ENCODE measurements around the gene PECR. TPM values are rescaled to one million over a fixed set of nuclear protein-coding genes. Genes with fewer than 3 reads are reported as not detected.

Gene PECR
- total and polyA plus RNA-seq, 2 of the 13 experiments (the other 11 are each of a cell fraction or from before 2014, with no cell fraction given): 151 to 153 TPM

DNA sequence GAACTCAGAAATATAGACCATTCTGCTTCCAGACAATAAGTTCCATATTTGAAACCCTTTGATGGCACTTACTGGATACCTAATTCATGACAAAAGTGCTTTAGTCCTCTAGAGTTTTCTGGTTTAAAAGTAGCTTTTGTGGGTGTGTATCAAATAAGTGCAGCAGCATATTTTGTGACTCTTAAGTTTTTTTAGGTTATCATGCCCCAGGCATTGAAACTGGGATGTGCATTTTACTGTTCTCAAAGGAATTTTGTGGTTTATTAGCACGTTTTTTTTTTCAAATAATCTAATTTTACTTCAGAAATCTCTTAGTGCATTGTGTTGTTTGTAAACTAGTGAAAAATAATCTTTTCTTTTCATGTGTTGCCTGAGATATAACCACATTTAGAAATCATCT is 29.0 kb upstream of the PECR start (continued):
- TF ChIP-seq, protein P1, sequence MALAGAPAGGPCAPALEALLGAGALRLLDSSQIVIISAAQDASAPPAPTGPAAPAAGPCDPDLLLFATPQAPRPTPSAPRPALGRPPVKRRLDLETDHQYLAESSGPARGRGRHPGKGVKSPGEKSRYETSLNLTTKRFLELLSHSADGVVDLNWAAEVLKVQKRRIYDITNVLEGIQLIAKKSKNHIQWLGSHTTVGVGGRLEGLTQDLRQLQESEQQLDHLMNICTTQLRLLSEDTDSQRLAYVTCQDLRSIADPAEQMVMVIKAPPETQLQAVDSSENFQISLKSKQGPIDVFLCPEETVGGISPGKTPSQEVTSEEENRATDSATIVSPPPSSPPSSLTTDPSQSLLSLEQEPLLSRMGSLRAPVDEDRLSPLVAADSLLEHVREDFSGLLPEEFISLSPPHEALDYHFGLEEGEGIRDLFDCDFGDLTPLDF (CRISPR knock-in tag; IDR thresholded peaks at IDR 0.05): no peak
- no peak for TF ChIP-seq MIER3 (CRISPR knock-in tag; IDR thresholded peaks at IDR 0.05; ENCODE audit: borderline replicate concordance)
- TF ChIP-seq MYNN (CRISPR knock-in tag; IDR thresholded peaks at IDR 0.05; ENCODE audit: low read depth): no peak
- TF ChIP-seq, protein P2, sequence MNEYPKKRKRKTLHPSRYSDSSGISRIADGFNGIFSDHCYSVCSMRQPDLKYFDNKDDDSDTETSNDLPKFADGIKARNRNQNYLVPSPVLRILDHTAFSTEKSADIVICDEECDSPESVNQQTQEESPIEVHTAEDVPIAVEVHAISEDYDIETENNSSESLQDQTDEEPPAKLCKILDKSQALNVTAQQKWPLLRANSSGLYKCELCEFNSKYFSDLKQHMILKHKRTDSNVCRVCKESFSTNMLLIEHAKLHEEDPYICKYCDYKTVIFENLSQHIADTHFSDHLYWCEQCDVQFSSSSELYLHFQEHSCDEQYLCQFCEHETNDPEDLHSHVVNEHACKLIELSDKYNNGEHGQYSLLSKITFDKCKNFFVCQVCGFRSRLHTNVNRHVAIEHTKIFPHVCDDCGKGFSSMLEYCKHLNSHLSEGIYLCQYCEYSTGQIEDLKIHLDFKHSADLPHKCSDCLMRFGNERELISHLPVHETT (CRISPR knock-in tag; conservative IDR thresholded peaks at IDR 0.05): no peak
- TF ChIP-seq MEIS1 (CRISPR knock-in tag; IDR thresholded peaks at IDR 0.05; ENCODE audit: borderline replicate concordance): no peak
- TF ChIP-seq ZNF10 (CRISPR knock-in tag; IDR thresholded peaks at IDR 0.05; ENCODE audit: borderline replicate concordance, low read depth): no peak
- TF ChIP-seq ZNF670 (CRISPR knock-in tag; IDR thresholded peaks at IDR 0.05; ENCODE audit: borderline replicate concordance): no peak
- TF ChIP-seq, protein P3, sequence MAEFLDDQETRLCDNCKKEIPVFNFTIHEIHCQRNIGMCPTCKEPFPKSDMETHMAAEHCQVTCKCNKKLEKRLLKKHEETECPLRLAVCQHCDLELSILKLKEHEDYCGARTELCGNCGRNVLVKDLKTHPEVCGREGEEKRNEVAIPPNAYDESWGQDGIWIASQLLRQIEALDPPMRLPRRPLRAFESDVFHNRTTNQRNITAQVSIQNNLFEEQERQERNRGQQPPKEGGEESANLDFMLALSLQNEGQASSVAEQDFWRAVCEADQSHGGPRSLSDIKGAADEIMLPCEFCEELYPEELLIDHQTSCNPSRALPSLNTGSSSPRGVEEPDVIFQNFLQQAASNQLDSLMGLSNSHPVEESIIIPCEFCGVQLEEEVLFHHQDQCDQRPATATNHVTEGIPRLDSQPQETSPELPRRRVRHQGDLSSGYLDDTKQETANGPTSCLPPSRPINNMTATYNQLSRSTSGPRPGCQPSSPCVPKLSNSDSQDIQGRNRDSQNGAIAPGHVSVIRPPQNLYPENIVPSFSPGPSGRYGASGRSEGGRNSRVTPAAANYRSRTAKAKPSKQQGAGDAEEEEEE (CRISPR knock-in tag; IDR thresholded peaks at IDR 0.05; ENCODE audit: borderline replicate concordance): 0 out of 2 replicates have a peak, but pooled peaks have one; percentile 2
- no peak for TF ChIP-seq KLF12 (CRISPR knock-in tag; IDR thresholded peaks at IDR 0.05; ENCODE audit: borderline replicate concordance)
- TF ChIP-seq XBP1 (CRISPR knock-in tag; IDR thresholded peaks at IDR 0.05): no peak
- no peak for TF ChIP-seq EHMT2 (IDR thresholded peaks at IDR 0.05; ENCODE audit: borderline replicate concordance, low read depth, low read length)
- peak; percentile 39; the same call in 1 of the 2 replicates for TF ChIP-seq ZSCAN30 (CRISPR knock-in tag; IDR thresholded peaks at IDR 0.05)
- TF ChIP-seq, protein P4, sequence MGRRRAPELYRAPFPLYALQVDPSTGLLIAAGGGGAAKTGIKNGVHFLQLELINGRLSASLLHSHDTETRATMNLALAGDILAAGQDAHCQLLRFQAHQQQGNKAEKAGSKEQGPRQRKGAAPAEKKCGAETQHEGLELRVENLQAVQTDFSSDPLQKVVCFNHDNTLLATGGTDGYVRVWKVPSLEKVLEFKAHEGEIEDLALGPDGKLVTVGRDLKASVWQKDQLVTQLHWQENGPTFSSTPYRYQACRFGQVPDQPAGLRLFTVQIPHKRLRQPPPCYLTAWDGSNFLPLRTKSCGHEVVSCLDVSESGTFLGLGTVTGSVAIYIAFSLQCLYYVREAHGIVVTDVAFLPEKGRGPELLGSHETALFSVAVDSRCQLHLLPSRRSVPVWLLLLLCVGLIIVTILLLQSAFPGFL (CRISPR knock-in tag; IDR thresholded peaks at IDR 0.05): no peak
- no peak for TF ChIP-seq PTBP1 (IDR thresholded peaks at IDR 0.05; ENCODE audit: low read depth, low read length, poor library complexity, severe bottlenecking)
- no peak for TF ChIP-seq ZFAT (CRISPR knock-in tag; conservative IDR thresholded peaks at IDR 0.05)
- no peak for TF ChIP-seq ZNF530 (CRISPR knock-in tag; IDR thresholded peaks at IDR 0.05; ENCODE audit: low read depth)
- TF ChIP-seq ZNF746 (CRISPR knock-in tag; IDR thresholded peaks at IDR 0.05): no peak
- TF ChIP-seq, protein P5, sequence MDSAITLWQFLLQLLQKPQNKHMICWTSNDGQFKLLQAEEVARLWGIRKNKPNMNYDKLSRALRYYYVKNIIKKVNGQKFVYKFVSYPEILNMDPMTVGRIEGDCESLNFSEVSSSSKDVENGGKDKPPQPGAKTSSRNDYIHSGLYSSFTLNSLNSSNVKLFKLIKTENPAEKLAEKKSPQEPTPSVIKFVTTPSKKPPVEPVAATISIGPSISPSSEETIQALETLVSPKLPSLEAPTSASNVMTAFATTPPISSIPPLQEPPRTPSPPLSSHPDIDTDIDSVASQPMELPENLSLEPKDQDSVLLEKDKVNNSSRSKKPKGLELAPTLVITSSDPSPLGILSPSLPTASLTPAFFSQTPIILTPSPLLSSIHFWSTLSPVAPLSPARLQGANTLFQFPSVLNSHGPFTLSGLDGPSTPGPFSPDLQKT (CRISPR knock-in tag; IDR thresholded peaks at IDR 0.05; ENCODE audit: borderline replicate concordance): no peak
- TF ChIP-seq, protein P6, sequence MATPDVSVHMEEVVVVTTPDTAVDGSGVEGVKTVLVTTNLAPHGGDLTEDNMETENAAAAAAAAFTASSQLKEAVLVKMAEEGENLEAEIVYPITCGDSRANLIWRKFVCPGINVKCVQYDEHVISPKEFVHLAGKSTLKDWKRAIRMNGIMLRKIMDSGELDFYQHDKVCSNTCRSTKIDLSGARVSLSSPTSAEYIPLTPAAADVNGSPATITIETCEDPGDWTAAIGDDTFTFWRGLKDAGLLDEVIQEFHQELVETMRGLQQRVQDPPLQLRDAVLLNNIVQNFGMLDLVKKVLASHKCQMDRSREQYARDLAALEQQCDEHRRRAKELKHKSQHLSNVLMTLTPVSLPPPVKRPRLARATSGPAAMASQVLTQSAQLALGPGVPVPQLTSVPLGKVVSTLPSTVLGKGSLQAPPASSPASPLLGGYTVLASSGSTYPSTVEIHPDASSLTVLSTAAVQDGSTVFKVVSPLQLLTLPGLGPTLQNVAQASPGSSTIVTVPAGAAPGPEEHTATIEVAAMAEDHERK (CRISPR knock-in tag; IDR thresholded peaks at IDR 0.05; ENCODE audit: low read depth): no peak
